NCI-H1436 (cell line): ENCODE measurements around the gene RALGAPB.
"Not testable (repeated sequence)": the region's sequence is repeated elsewhere in the genome, so short reads cannot be mapped to it uniquely, and the experiment has no call there.

Source experiments
- DNase-seq: peaks from one replicate; lab custom pipeline; 2025; lab: John Stamatoyannopoulos, UW

RALGAPB gene

DNA sequence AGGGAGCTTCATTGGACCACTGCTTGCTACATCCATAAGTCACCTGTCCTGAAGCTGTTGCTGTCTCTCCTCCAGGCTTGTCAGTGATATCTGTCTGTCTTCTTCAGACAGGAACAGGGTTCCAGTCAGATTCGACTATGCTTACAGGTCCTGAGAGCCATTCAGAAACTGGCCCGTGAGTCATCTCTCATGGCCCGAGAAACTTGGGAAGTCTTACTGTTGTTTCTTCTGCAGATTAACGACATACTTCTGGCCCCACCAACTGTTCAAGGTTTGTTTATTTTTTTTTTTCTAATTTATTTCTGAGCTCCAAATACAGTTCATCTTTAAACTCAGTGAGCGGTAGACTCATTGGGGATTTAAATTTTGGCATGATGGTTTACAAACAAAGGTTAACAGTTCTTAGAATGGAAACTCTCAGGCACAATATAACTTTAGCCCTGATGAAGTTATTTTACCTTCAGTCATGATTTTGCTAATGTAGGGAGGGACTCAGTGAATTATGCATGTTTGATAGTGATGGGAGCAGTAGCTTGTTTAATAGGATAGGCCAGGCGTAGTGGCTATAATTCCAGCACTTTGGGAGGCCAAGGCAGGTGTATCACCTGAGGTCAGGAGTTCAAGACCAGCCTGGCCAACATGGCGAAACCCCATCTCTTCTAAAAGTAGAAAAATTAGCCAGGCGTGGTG lies 24.7 kb downstream of the RALGAPB start:
- no peak for DNase-seq

DNA sequence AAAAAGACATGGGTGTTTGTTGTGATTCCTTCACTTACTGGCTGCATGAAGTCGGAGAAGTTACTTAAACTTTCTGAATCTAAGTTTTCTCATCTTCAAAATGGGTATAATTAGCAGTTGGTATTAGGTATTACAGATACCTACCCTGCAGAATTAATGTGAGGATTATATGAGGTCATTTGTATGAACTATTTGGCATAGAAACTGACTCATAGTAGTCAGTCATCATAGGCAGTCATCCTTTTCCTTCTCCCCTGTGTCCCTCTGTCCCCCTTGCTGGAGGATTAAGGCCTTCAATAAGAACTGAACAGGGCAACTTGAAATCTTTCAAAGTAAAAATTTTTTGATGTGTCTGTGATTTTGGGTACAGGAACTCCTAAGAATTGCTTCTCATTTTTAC lies 26.3 kb downstream of the RALGAPB start:
- no peak for DNase-seq

GRCh38 chr20:38499366-38499765 lies 26.7 kb downstream of the RALGAPB start:
- no peak for DNase-seq

DNA sequence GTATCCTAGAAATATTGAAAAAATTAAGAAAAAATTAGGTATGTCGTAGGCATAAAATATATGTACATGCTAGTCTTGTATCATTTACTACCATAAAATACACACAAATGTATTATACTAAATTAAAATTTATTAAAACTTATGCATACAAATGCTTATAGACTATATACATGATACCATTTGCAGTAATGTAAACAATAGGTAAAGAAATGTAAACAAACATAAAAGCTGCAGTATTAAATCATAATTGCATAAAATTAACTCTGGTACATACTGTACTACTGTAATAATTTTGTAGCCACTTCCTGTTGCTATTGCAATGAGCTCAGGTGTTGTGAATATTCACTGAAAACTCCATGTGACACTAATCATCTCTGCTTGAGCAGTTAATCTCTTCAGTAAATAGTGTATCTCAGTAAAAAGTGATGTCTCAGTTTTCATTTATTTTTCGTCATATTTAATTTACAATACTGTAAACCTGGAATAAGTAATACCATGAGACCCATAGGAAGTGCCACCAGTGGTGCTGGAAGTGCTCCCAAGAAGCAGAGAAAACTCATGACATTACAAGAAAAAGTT lies 29.3 kb downstream of the RALGAPB start:
- no peak for DNase-seq

GRCh38 chr20:38504368-38505090 lies 31.9 kb downstream of the RALGAPB start:
- DNase-seq, result no peak

GRCh38 chr20:38505091-38505455 lies 32.4 kb downstream of the RALGAPB start:
- DNase-seq, result no peak

DNA sequence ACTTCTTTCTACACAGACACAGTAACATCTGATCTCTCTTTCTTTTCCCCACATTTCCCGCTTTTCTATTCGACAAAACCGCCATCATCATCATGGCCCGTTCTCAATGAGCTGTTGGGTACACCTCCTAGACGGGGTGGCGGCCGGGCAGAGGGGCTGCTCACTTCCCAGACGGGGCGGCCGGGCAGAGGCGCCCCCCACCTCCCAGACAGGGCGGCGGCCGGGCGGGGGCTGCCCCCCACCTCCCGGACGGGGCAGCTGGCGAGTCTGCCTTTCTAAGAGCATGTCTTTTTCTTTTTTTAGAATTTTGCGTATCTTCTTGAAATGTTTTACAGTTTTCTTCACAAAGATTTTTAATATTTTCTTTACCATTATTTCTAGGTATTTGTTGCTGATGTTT lies 39.1 kb downstream of the RALGAPB start:
- DNase-seq, result not testable (repeated sequence)

DNA sequence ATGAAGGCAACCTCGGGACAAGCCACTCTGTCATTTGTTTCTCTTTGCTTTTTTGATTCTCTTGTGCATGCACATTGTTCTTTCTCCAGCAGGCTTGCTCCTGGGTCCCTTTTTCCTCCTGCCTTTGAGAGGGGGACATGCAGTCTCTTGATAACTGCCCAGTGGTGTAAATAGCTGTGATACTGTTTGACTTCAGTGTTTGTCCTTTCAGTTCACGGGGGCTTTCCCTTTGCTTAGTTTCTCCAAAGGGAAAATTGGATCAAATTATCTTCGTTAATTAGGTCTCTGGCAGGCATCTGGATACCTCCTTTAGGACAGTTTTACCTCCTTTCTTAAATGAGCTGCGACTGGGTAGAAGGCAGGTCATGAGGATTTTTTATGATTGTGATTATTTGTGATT lies 41.5 kb downstream of the RALGAPB start:
- DNase-seq, result no peak

DNA sequence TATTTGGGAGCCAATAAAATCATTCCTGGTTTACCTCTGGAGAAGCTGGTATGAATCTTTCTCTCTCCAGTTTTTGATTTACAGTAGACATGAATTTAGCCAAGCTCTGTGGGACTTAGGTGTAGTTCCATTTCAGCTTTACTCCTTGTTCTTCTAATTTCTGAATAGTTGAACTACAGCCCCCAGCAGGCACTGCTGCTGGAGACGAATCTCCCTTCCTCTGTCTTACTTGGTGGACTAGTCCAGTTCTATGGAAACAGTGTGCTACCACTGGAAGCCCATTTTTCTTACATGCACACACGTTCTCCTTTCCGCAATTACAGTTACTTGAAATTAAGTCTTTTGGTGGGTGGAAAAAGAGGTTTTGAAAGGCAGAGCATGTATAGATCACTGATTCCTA lies 42.3 kb downstream of the RALGAPB start:
- DNase-seq, result no peak

- DNase-seq, result no peak
These were observed 43.0 kb downstream of the RALGAPB start for GRCh38 chr20:38515631-38516030.

- no peak for DNase-seq
These were observed 46.8 kb downstream of the RALGAPB start for GRCh38 chr20:38519426-38519825.

DNA sequence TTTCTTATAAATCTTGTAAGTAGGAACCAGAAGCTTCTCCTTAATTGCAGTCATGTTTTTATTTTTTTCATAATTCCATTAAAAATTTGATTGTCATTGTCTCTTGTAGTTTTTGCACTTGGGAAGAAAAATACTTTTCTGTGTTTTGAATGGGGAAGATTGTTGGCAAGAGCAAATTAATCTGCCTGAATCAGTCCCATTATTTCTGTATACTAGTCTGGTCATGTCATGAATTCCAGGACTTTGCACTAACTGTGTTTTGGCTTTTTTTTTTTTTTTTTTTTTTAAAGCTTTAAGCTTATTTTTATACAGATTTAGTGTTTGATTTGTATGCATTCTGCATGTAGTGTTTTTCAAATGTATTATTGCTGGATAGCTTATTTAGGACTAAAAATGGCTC lies 47.6 kb downstream of the RALGAPB start:
- DNase-seq, result no peak

DNA sequence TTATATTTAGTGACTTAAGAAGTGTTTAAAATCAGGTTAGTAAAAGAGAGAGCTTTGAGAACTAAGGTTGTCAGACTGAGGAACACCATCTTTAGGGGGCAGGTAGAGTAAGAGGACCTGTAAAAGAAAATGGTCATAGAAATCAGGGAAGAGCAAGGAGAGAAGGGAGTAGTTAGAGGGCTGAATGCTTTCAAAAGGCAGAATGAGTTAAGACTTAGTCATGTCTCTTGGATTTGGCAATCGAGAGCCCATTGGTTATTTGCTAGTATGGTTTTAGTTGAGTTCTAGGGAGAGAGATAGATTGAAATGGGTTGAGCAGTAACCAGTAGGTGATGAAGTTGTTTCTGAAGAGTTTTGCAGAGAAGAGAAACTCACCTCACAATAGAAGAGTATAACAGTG lies 51.1 kb downstream of the RALGAPB start:
- DNase-seq, result no peak

DNA sequence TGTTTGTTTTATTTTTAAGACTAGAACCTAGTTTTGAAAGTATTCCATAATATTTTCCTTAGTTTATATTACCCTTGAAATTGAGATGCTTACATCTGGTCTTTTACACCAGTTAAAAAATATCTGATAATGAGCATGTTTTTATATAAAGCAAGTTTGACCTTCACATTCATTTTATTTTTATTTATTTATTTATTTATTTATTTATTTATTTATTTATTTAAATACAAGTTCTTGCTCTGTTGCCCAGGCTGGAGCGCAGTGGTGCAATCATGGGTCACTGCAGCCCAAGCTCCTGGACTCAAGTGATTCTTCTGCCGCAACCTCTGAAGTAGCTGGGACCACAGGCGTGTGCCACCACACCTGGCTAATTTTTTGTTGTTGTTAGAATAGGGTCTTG lies 55.5 kb downstream of the RALGAPB start:
- DNase-seq, result no peak

GRCh38 chr20:38531021-38531420 lies 58.4 kb downstream of the RALGAPB start:
- no peak for DNase-seq

DNA sequence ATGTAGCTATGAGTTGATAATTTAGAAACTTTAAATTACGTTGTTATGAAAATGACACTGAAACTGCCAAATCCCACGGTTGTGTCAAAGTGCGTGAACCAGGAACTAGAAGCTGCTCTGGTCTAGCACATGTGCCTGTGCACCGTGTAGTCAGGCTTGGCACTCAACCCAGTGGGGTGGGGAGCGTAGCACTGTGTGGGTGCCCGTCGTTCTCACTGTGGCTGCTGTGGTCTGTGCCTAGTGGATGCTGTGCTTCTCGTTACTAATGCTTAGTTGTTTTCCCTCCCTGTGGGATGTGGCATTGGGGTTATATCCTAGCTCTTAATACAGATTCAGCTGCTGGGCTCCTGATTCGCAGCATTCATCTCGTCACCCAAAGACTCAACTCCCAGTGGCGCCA lies 62.1 kb downstream of the RALGAPB start:
- DNase-seq, result no peak

GRCh38 chr20:38536310-38536709 lies 63.7 kb downstream of the RALGAPB start:
- DNase-seq, result no peak

DNA sequence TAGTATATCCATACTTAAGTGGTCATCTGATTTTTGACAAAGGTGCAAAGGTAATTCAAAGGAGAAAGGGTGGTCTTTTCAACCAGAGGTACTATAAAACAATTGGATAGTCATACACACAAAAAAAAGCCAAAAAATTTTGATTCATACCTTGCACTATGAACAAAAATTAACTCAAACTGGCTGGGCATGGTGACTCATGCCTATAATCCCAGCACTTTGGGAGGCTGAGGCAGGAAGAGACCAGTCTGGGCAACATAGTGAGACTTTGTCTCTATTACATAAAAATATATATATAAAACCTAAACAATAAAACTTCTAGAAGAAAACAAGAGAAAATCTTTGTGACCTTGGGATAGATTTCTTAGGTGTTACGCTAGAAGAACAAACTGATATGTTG lies 64.5 kb downstream of the RALGAPB start:
- no peak for DNase-seq

DNA sequence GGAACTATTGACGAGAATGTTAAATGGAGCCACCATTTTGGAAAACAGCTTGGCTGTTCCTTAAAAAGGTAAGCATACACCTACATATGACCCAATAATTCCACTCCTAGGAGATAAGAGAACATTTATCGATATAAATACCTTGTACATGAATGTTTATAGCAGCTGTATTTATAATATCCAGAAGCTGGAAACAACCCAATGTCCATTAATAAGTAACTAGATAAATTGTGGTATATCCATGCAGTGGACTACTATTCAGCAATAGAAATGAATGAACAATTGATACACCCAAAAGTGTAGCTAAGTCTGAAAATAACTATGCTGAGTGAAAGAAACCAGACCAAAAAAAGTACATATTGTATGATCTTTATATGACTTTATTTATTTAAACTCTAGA lies 66.1 kb downstream of the RALGAPB start:
- no peak for DNase-seq

- DNase-seq, result no peak
These were observed 70.6 kb downstream of the RALGAPB start for GRCh38 chr20:38543014-38543906.

- DNase-seq, result no peak
These were observed 73.1 kb downstream of the RALGAPB start for GRCh38 chr20:38545771-38546170.

DNA sequence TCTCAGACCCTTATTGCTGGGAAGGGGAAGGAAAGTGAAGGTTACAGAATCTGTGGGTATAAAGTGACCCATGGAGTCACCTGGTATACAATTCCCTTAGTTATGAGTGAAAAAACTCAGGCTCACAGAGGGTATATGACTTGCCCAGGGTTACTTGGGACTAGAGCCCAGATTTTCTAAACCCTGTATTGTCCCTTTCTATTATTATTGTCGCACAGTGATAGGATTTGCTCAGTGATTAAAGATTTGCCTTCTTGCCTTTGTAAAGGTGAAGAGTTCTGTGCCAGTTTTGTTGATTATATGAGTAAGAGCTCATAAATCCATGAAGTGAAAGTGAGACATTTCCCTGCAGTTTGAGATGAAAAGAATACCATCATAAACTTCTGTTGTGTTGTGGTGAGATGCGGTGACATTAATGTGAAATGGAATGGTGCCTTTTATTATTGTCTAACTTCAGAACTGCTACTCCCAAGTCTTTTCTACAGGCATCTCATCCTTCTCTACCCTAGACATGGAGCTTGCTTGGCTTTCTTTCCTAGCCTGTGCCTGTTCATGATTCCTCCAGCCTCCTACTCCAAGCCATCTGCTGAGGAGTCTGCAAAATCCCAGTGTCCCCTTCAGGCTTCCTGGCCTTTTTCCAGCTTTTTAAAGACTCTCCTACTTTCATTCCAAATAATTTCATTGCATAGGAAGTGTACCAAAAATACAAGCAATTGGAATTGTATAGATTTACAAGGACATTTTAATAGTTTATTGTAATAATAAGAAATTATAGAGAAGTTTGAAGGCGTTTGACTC lies 74.8 kb downstream of the RALGAPB start:
- DNase-seq, result no peak
